HG03565 (cell line): ENCODE results near the gene TNS3.
"Not testable (repeated sequence)": the region's sequence is repeated elsewhere in the genome, so short reads cannot be mapped to it uniquely, and the experiment has no call there.

Experiments
- ATAC-seq: cut with Tn5 transposase; IDR thresholded peaks from one replicate; pipeline ENCODE4 v1.9.1; 2021; ENCODE audit warnings: mild to moderate bottlenecking, moderate library complexity; ENCODE audit not compliant: unreplicated experiment

TNS3 gene

GRCh38 chr7:47454974-47455871 is 126.7 kb downstream of the TNS3 start:
- ATAC-seq = no peak

GRCh38 chr7:47454069-47454973 is 127.6 kb downstream of the TNS3 start:
- no peak for ATAC-seq

DNA sequence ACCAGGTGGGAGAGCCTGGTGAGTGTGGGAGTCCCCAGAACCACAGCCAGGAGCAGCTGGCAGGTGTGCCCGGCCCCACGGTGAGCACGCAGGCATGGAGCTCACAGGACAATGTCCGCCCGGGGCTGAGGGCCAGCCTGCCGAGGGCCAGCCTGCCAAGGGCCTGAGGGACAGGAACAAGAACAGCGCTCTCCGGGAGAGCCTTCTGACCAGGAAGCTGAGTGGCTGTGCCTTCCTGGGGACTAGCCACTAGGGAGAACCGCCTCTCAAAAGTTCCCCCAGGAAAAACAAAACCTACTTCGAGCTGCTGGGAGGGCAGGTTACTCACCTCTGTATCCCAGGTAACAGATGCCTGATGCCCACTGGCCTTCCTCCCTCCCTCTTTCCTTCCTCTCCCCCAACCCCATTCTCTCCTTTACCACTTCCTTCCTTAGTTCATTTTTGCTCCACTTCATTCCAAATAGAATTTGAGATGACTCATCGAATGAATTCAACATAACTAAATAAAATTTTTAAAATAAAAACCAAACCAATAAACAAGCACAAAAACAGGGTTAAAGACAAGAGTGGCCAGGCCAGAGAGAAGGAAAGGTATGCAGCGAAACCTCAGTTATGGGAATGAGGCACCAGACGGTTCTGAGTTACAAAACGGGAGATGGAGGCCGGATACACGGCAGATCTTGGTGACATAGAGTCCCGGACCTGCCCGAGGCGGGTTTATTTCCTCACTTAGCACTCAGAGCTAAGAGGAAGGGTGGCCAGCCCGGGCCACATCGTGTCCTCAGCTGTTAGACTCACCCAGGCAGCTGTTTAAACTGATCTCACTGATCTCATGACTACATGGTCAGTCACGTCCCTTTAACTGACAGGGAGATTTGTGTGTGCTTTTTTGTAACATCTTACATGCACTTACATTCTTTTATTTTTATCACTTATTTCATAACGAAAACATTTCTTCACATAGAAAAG is 128.5 kb downstream of the TNS3 start:
- ATAC-seq = no peak

GRCh38 chr7:47452715-47453092 is 129.2 kb downstream of the TNS3 start:
- ATAC-seq = no peak

DNA sequence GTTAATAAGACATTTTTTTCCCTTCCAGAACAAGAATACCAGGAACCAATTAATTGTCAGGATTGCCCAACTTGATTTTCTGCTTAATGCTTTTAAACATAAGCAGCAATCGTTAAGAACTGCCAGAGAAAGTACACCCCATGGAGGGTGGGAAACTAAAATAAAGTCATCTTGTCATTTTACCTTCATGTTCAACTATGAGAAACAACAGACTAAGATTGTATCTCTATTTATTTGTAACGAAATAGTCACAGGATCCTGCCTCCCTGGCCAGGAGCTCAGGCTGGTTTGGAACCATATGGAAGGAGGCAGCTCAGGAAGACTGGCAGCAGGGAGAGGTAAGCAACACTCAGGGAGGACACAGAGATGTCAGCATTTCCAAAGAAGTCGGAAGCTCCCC is 129.6 kb downstream of the TNS3 start:
- ATAC-seq = no peak

- no peak for ATAC-seq
These were observed 130.1 kb downstream of the TNS3 start for GRCh38 chr7:47451851-47452205.

DNA sequence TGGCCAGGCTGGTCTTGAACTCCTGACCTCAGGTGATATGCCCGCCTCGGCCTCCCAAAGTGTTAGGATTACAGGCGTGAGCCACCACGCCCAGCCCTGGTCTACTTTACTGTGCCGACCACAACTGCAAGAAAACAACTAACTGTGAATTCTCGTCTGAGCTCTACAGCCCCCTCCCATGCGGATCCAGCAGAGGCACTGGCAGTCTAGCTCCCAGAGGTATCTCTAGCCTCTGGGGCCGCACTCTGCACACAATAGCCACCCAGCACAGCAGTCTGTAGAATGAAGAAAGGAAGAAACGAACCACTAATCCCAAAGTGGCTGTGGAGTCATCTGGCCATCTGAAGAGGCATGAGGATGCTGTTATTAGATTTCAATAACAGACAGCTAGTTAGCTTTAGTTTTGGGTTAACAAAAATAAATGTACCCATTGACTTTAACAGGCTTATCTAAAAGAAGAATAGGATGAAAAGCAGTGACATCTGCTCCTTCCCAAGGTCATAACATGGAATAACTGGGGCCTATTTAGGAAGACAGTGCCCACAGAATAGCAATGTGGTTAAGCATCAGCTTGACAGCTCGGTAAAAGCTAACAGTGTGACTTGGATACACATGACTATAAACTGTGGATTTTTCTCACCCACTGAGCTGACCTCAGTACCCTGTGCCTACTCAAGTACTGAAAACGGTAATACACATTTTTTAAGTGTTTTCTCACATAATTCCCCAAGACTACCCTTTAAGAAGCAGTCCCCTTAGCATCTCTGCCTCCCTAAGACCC is 131.9 kb downstream of the TNS3 start:
- no peak for ATAC-seq

DNA sequence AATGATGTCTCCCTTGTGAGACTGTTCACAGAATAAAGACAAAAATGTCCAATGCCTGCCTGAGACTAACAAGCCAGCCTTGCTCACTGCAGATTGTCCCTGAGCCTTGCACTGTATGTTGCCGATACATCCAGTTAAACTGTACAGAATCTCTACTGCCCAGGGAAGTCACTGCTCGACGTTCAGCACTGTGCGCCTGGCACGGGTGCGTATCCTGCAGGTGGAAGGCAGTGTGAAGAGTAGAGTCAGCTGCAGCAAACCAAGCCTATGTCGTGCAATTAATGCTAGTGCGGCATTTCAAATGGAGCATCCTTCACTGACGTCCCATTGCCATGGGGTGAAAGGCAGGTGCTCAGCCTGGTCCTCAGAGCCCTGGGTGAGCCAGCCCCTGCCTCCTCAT is 132.9 kb downstream of the TNS3 start:
- ATAC-seq = no peak

GRCh38 chr7:47447621-47448349 is 134.1 kb downstream of the TNS3 start:
- no peak for ATAC-seq

GRCh38 chr7:47446871-47447466 is 134.9 kb downstream of the TNS3 start:
- no peak for ATAC-seq

DNA sequence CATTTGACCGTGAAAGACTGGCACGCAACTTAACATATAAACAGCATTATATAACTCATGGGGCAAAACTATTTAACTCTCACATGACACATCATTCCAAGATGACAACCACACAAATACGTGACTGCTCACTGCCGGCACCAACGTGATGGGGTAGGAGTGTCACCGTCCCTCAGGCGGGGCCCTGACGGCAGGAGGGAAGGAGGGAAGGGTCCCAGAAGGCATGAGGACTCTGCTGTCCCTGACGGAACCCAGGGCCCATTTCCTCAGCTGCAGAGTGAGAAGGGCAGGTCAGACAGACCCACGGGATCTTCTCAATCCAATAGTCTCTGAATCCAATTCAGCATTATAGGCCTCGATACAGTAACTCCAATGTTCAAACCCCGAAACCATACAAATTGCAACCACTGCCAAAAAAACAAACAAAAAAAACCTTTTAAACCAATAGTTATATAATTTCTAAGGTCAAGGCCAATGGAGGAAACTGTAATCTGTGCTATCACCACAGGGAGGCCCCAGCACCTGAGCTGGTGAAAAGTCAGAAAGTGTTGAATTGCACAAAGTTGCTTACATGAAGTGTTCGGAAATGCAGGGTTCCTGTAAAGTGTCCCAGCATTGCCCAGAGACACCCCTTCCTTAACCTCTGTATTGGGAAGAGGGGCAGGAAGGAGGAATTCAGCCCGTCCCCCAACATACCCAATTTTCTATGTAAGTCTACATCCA is 137.4 kb downstream of the TNS3 start:
- ATAC-seq = no peak

- ATAC-seq = no peak
These were observed 138.9 kb downstream of the TNS3 start for GRCh38 chr7:47443049-47443448.

DNA sequence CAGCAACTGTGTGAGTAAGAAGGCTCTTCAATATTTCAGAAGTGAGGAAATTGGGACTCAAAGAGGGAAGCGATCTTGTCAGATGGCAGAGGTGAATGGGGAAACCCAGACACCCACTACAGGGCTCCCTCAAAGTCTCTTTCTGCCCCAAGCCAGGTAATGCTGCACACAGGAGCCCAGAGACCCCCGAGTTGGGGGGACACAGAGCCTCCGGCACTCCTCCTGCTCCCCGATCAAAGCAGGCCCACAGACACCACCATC is 139.4 kb downstream of the TNS3 start:
- ATAC-seq = no peak

GRCh38 chr7:47441796-47442604 is 139.9 kb downstream of the TNS3 start:
- no peak for ATAC-seq

- ATAC-seq = not testable (repeated sequence)
These were observed 140.9 kb downstream of the TNS3 start for GRCh38 chr7:47441048-47441447.

DNA sequence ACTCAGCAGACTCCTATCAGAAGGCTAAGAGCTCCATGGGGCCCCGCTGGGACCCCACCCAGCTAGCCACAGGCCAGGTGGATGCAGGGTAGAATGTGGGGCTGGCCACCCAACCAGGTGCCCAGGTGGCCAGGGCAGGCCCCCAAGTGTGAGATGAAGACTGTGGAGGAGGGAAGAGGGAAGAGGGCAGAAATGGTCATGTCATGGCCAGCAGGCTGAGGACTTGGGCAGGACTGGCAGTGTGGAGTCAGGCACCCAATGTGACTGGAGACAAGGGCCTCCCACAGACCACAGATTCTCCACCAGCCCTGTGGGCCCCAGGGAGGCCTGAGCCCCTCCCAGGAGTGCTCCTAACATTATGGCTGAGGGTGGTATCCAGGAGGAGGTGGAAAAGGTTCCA is 141.6 kb downstream of the TNS3 start:
- ATAC-seq = no peak

GRCh38 chr7:47439181-47439667 is 142.7 kb downstream of the TNS3 start:
- no peak for ATAC-seq
